Erythroblast (primary cell): ENCODE data around the gene ANGEL1.

Source experiments
- DNase-seq, 2 experiments: peaks; one replicate each; lab custom pipeline; 2025; lab: John Stamatoyannopoulos, UW
- GATA1 ChIP-seq: IDR thresholded peaks from 2 replicates; pipeline ENCODE4 v1.6.1; 2011; ENCODE audit warnings: low read depth, mild to moderate bottlenecking, control low read depth, low read length, moderate library complexity
- POLR2A ChIP-seq: IDR thresholded peaks from 2 replicates; pipeline ENCODE4 v1.6.1; 2011; ENCODE audit warnings: mild to moderate bottlenecking, low read length

The ANGEL1 gene

DNA sequence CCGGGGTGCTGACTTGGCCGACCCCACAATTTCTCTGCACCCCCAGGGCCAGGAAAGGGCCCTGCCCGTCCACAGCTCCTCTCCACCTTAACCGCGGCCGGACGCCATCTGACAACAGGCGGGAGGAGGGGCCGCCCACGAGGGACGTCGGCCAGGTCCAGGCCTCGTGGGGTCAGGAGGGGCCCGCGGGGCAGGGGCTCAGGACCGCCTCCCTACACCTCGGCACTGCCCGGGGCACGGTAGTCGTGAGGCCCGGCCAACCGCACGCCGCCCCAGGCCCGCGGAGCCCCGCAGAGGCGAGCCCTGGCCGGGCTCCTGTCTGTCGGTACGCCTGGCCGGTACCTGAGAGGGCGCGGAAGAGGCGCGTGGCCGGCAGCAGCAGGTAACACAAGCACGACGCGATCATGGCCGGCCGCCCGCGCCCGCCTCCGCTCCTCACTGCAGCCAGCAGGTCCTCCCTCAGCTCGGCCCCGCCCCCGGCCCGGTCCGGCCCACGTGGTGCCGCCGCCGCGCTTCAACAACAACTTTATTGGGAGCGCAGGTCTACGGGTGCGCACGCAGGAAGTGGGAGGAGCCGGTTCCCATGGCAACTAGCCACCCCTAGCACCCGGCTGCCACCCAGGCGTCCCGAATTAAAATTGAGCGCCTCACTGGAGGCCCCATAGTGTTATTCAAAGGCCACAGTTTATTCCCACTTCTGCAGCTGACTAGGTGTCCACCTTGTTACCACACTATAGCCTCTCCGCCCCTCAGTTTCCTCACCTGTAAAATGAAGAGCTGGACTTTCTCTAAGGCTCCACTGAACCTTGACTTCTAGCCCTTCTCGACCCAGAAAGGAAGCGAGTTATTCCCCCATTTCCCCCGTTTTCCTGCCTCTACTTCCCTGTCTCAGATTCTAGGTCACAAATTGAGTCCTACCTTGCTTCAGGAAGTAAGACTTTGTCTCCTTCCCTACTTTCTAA lies at the start of gene ANGEL1:
Gene ANGEL1, minus strand, starts transcription at position 461 of the 962 bp plus-strand sequence. Its CDS starts 55 bp downstream, at position 406.
- DNase-seq: peak; percentile 96 to 97
- TF ChIP-seq GATA1 (no peak), POLR2A (peak; percentile 75)

DNA sequence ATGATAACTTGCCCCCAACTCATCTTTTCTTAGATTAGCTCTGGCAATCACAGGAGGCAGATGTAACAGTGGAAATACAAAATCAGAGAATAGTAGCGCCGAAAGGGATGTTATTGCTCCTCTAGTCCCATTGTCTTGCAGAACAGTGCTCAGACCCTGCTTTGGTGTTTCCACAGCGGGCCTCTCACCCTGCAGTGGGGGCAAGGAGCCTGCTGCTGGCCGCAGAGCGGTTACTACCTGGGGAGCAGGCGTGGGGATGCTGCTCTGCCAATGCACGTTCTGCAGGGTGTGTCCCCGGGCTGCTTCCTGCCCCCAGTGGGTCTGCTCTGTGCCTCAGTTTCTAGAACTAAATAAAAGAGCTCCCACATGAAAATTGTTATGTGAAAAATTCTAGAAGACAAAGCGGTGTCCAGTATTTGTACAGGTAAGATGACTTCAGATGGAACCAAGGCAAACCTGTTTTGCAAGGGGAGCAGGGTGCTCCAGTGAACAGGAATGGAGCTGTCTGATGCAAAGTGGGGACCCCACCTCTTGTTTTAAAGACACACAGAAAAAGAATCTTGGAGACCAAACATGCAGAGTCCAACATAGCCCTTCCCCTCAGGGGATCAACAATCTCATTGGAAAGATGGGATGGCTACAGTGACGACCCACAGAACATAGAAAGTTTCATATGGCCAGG lies 49.0 kb upstream of the ANGEL1 start:
- DNase-seq: no peak

DNA sequence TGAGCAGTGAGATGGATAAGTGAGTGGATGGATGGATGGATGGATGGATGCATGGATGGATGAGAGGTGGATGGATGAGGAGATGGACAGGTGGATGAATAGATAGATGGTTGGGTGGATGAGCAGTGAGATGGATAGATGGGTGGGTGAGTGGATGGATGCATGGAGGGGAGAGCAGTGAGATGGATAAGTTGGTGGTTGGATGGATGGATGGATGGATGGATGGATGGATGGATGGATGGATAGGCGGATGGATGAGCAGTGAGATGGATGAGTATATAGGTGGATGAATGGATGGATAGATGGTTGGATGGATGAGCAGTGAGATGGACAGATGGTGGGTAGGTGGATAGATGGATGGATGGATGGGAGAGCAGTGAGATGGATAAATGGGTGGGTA lies 44.1 kb upstream of the ANGEL1 start:
- TF ChIP-seq GATA1 (no peak), POLR2A (no peak)
- no peak for DNase-seq

More for the DNA sequence above, 49.0 kb upstream of the ANGEL1 start:
- TF ChIP-seq GATA1 (no peak), POLR2A (no peak)

- no peak for TF ChIP-seq GATA1
- no peak for TF ChIP-seq POLR2A
- DNase-seq: no peak
These were observed 42.4 kb upstream of the ANGEL1 start for GRCh38 chr14:76855066-76855465.

DNA sequence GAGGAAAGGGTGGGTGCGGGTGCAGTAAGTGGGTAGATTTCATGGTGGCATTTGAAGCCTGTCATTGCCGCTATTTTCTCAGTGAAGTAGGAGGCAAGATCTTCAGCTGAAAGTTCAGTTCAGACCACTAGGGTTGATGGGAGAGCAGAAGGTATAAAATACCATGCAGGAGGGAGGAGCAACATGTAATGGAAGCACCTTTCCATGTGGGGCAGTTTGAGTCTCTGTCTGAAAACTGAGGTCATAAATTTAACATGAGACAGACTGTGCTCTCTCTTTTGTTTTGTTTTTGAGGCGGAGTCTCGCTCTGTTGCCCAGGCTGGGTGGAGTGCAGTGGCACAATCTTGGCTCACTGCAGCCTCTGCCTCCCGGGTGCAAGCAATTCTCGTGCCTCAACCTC lies 36.2 kb upstream of the ANGEL1 start:
- TF ChIP-seq GATA1 (no peak), POLR2A (no peak)
- no peak for DNase-seq

DNA sequence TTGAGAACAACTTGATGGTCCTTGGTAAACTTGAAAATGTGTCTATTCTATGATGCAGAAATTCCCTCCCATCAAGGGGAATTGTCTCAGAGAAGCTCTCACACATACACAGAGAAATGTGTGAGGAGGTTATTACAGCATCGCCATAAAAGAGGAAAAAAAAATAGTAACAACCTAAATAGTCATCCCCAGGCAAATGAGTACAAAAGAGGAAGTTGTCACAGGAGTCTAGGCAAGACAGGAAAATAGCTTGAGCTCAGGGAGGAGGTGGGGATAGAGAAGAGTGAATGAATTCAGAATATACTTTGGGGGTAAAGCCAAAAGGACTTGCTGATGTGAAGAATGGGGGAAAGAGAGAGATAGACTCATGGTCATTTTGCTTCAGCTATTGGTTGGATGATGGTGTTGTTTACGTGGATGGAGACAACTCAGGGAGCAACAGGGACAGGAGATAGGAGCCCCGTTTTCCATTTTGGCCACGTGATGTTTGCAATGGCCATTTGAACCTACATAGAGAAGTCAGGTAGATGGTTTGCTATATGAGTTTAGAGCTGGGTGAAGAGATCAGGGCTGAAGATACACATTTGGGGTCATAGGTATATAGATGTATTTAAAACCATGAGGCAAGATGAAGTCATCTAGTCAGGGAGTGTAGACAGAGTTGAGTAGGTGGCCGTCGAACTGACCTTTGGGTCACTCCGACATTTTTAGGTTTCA lies 33.8 kb upstream of the ANGEL1 start:
- TF ChIP-seq GATA1: no peak
- TF ChIP-seq POLR2A: no peak
- no peak for DNase-seq

DNA sequence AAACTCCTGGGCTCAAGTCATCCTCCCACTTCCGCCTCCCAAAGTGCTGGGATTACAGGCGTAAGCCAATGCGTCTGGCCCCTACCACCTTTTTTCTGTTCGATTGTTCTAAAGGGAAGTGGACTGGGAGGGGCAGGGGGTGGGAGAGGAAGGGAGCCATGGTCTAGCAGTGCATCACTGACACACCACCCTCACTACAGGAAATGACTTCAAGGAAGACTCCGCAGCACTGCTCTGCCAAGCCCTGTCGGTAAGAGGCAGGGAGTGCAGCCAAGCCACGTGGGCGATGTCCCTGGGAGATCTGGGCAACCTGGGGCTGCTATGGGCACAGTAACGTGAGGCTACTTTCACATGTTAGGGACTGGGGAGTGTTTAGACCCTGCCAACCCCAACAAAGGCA lies 31.5 kb upstream of the ANGEL1 start:
- TF ChIP-seq GATA1: no peak
- TF ChIP-seq POLR2A: no peak

DNA sequence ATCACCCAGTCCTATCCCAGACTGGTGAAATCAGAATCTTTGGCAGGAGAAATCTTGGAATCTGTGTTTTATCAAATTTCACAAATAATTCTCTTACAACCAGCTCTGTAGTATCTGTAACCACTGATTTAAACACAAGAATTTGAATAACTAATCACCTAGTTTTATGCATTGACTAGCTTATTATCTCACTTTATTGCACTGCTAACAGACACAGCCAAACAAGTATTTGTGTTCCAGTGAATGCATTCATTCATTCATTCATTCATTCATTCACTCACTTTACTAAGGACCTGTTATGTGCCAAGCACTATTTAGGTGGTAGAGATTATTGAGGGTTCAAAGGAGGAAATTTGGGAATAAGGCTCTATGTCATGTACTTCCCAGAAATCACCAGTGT lies 29.7 kb upstream of the ANGEL1 start:
- TF ChIP-seq GATA1 (no peak), POLR2A (no peak)
- DNase-seq: no peak

More for the DNA sequence above, 31.5 kb upstream of the ANGEL1 start:
- no peak for DNase-seq

GRCh38 chr14:76837524-76837923 lies 24.8 kb upstream of the ANGEL1 start:
- no peak for DNase-seq
- TF ChIP-seq GATA1: no peak
- no peak for TF ChIP-seq POLR2A

DNA sequence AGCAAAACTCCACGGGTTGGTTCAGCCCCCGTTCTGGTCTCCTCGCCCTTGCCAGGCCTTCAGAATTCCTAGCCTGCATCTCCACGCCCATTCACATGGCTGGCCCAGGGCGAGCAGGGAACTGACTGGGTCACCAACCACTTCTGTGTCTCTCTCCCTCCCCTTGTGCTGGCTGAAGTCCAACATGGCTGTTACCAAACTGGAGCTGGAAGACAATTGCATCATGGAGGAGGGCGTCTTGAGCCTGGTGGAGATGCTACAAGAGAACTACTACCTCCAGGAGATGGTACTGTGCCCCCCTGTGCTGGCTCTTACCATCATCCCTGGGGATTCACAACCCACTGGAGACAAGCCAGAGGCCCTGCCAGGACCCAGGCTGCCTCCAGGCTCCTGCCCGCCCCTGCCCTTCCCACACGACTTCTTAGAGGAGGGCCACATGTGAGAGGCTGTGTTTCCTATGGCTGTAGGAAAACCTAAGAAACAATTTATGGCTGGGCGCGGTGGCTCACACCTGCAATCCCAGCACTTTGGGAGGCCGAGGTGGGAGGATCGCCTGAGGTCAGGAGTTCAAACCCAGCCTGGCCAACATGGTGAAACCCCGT lies 23.4 kb upstream of the ANGEL1 start:
- TF ChIP-seq POLR2A (no peak), GATA1 (no peak)
- DNase-seq: no peak

DNA sequence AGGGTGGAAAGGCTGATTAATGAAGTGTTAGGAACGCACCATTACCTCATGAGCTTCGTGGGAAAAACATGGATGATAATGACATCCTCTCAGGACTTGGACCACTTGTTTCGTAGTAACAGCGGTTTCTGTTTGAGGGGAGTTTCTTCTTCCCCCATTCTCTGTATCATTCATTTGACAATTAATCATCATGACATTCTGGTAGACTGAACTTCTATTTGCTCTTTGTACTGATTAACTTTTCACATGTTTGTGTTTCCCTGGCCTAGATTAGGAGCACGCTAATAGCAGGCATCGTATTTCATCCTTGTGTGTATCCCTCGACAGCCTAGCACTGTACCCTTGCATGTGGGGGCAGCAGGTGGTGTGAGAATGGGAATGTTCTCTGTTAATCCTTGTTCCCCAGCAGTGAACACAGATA lies 21.6 kb upstream of the ANGEL1 start:
- TF ChIP-seq GATA1 (no peak), POLR2A (no peak)
- DNase-seq: no peak

DNA sequence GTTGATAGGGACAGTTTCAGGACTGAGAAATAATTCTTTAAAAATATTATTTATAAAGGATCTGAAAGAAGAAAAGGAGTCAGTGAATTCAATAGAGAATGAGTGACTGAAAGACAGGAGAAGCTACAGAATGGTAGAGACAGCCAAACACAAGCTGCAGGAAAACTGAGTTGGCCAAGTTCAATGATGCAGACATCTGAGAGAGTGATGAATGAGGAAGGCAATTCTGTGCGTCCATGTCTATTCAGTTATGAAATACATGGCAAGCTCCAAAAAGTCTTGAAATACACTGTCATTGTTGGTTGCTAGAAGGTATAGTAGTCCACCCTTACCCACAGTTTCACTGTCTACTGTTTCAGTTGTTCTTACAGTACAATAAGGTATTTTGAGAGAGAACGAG lies 20.3 kb upstream of the ANGEL1 start:
- TF ChIP-seq POLR2A: no peak
- no peak for TF ChIP-seq GATA1
- DNase-seq: no peak

DNA sequence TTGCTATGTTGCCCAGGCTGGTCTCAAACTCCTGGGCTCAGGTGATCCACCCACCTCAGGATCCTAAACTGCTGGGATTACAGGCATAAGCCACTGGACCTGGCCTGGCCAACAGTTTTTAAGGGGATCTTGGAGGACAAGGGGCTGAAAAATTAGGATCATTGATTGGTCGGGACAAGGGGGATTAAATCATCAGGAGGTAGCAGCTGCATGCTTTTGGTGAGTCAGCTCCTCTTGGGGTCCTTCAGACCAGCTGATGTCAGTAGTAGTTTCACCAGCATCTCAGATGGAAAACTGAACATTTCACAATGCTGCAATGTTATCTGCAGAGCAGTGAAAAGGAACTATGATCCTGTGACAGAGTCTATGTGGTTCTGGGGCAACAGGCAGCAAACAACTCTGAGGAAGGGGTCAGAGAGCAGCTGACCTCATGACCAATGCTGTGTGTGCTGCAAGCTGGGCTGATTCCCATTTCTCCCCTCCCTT lies 19.9 kb upstream of the ANGEL1 start:
- no peak for DNase-seq
- TF ChIP-seq GATA1 (no peak), POLR2A (no peak)

DNA sequence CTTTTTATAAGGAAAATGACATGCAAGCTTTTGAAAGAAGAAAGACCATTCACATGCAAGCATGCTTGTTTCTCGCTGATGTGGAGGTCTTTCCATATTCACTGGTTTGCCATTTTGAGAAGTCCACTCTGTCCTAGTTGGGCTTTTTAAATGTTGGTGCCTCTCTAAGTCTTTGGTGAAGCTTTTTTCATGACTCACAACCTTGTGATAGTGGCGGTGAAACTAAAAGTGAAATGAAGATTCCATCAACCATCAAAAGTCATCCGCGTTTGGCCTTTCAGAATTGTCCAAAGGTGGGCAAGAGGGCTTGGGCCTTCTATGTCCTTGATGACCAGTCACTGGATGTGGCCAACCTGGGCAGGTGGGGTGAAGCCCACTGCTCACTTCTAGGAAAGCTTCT lies 17.9 kb upstream of the ANGEL1 start:
- no peak for DNase-seq
- TF ChIP-seq GATA1 (no peak), POLR2A (no peak)
